Prostate gland (tissue), 2 donors: ENCODE data around the gene ULK4.

Source experiments
- POLR2AphosphoS5 ChIP-seq: sonication (generic); formaldehyde crosslinking; IDR thresholded peaks from one replicate; pipeline ENCODE4 v1.6.1; 2017; ENCODE audit warnings: antibody characterized with exemption
- TF ChIP-seq, protein P1 (sequence below), 4 experiments: fragments of 200-600 bp in 2 of 4; fragments of 450-650 bp in 2 of 4; sonication (generic) in 2 of 4; IDR thresholded peaks; 1 replicate in 3 of 4; 2 replicates in 1 of 4; pipeline ENCODE4 v1.5.1; 2016 to 2019; ENCODE audit warnings: antibody characterized with exemption in 4 of 4, mild to moderate bottlenecking in 2 of 4, moderate library complexity in 2 of 4

DNA sequence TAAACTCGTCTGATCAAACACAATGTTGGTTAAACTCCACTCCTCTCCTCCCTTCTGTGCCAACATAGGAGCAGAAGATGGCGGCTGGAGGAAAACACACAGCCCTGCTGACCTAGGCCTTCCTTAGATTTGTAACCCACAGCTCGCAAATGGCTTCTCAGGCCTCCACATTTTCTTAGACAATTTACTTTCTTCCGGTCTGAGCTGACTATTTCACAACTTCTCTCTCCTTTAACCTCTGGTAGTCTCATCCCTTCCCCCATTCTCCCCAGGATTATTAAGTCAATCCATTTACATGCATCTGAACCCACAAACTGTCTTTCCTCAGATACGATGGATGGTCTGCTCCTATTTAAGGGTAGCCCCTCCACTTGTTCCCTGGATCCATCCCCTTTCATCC, 25.7 kb upstream of the ULK4 start:
- TF ChIP-seq, protein P1, sequence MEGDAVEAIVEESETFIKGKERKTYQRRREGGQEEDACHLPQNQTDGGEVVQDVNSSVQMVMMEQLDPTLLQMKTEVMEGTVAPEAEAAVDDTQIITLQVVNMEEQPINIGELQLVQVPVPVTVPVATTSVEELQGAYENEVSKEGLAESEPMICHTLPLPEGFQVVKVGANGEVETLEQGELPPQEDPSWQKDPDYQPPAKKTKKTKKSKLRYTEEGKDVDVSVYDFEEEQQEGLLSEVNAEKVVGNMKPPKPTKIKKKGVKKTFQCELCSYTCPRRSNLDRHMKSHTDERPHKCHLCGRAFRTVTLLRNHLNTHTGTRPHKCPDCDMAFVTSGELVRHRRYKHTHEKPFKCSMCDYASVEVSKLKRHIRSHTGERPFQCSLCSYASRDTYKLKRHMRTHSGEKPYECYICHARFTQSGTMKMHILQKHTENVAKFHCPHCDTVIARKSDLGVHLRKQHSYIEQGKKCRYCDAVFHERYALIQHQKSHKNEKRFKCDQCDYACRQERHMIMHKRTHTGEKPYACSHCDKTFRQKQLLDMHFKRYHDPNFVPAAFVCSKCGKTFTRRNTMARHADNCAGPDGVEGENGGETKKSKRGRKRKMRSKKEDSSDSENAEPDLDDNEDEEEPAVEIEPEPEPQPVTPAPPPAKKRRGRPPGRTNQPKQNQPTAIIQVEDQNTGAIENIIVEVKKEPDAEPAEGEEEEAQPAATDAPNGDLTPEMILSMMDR (IDR thresholded peaks at IDR 0.05), result no peak
- TF ChIP-seq POLR2AphosphoS5, result no peak
